HG02610 (cell line): ENCODE results near the gene PPP1R26.
"Not testable (repeated sequence)": the region's sequence is repeated elsewhere in the genome, so short reads cannot be mapped to it uniquely, and the experiment has no call there.

ENCODE experiments used
- ATAC-seq: cut with Tn5 transposase; IDR thresholded peaks from one replicate; pipeline ENCODE4 v1.9.1; 2021; ENCODE audit warnings: mild to moderate bottlenecking, moderate library complexity; ENCODE audit not compliant: unreplicated experiment

The PPP1R26 gene

GRCh38 chr9:135458478-135458877, 21.1 kb upstream of the PPP1R26 start:
- ATAC-seq = not testable (repeated sequence)

- ATAC-seq = no peak
Measured at GRCh38 chr9:135461936-135462335, 17.6 kb upstream of the PPP1R26 start.

GRCh38 chr9:135463140-135463539, 16.4 kb upstream of the PPP1R26 start:
- no peak for ATAC-seq

DNA sequence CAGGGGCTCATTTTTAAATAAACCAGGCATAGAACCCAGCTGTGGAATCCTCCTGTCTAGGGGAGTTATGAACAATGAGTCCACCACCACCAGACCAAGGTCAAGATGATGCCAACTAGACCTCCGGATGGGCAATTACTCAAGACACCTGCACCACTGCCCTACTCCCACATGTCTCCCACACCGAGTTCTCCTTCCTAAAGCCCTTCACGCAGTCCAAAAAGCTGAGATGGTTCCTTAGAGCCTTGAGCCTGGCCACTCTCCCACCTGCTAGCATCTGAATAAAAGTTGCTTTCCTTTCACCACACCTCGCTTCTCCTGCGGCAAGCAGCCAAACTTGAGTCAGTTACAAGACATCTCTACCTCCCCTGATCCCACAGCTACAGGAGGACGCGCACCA, 15.4 kb upstream of the PPP1R26 start:
- ATAC-seq = no peak

DNA sequence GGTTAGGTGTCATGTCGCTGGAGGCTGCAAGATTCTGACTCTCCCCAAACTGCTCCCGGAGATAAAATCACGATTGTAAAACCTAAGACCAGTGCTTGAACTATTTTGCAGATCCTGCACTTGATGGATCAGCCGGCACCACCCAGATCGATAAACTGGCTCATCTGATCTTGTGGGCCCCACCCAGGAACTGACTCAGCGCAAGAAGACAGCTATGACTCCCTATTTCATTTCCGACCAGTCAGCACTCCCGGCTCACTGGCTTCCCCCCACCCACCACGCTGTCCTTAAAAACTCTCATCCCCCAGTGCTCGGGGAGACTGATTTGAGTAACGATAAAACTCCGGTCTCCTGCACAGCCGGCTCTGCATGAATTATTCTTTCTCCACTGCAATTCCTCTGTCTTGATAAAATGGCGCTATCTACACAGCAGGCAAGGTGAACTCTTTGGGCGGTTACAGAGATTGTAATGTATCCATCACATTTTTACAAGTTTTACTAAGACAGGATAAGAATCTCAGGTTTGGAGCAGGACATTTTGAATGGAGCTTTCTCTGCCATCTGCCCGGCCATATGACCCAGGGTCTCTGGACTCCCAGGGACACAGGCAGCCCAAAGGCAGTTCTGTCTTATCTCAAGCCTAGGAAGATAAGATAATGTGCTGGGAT, 10.6 kb upstream of the PPP1R26 start:
- ATAC-seq = no peak

GRCh38 chr9:135471791-135472640, 7.6 kb upstream of the PPP1R26 start:
- no peak for ATAC-seq

GRCh38 chr9:135473972-135474543, 5.5 kb upstream of the PPP1R26 start:
- ATAC-seq = no peak

DNA sequence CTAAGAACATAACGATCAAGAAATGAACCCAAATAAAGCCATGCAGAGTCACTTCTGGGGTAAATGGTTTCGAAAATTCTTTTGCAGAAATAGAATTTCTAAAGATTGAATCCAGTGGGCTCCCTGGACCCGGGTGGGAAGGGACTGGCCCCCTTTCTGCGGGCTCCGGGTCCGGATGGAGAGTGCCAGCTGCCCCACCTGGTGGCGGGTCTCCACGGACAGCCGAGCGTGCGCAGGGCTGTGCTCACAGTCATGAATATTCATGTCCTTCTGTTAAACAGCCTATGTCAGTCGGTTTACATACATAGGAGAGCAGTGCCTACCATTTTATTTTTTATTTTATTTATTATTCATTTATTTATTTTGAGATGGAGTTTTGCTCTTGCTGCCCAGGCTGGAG, 4.7 kb upstream of the PPP1R26 start:
- ATAC-seq = no peak

DNA sequence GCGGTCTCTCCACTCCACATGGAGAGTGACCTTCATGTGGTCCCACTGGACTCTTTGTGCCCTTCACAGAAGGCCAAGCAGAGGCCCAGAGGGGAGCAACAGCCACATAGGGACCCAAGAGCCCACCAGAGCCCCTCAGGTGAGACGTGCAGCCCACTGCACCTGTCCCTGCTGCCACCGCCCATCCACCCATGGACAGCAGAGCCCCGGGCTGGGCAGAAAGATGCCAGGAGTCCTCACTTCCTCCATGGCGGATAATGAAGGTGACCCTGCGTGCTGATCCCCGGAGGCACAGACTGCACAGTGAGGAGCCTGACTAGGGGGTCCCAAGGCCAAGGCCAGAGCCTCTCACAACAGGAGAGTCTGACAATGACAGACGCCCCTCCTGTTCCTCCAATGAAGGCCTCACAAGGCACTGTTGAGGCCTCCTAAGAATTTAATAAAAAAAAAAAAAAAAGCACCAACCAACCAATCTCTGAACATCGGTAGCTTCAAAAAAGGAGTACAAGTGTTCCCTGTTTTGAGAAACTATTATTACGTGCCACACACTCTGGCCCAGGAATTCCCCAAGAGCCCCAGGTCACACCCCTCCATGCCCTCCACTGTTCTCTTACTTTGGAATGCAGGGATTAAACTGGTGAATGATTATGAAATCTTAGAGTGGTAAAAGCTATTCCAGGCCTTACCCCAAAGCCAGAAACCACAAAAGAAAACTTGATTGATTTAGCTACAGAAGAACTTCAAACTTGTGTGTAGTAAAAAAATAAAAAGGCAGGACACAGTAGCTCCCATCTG, 2.8 kb upstream of the PPP1R26 start:
- no peak for ATAC-seq

GRCh38 chr9:135478191-135478590, 1.4 kb upstream of the PPP1R26 start:
- no peak for ATAC-seq

DNA sequence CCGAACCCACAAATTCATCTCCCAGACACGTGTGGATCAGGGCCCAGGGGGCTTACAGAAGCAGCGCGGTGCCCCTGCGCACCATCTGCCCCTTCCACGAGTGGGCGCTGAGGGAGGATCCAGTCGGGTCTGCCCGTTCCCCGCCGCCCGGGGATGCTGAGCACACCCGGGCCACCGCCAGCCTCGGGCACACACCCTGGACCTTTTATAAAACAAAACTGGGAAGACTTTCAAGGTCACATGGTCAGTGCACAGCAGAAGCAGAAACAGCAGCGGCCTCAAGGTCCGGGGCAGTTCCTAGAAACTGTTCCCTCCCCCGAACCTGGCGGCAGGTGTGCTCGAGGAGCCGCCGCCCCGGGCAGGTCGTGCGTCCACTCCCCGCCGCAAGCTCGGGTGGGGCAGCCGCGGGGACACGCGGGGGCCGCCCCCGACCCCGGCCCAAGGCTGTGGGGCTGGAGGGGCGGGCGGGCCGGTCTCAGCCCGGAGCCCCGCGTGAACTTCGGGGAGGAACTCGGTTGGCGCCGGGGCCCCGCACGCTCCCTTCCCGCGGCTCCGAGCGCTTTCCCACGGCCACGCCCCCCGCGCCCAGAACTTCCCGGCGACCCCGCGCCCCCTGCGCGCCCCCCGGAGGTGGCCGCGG, 633 bp upstream of the PPP1R26 start:
- no peak for ATAC-seq

- ATAC-seq = no peak
Measured at GRCh38 chr9:135480071-135480939, 723 bp downstream of the PPP1R26 start.

- ATAC-seq = no peak
Measured at GRCh38 chr9:135480940-135481310, 1.3 kb downstream of the PPP1R26 start.

DNA sequence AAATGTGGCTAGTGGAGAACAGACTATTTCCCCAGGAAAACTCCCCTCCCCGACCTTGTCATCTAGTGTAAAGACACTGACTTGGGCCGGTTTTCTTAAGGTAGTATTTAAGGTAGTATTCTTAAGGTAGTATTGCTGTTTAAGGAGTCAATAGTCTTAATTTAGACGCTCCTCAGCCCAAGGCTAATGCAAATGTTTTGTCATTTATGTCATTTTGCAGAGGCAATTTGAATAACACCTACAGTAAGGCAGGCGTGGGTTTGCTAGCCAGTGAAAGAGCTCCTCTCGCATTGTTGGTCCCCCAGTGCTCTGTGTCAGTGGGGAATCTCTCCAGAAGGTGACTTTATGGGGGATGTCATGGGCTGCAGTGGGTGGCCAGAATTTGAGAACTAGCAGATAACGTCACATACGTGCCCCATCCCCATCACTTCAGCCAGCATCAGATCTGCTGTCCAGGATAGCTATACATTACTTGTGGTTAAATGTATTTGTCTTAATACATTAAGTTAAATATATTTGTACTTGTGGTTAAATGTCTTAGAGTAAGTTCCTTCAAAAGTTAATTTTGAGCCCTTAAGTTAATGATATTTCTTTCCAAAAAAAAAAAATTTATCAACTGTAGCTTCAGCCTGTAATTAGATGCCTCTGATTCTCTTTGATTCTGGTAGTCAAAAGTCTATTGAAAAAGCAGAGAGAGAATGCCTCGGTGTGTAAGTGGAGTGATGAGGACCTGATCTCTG, 2.6 kb downstream of the PPP1R26 start:
- no peak for ATAC-seq

DNA sequence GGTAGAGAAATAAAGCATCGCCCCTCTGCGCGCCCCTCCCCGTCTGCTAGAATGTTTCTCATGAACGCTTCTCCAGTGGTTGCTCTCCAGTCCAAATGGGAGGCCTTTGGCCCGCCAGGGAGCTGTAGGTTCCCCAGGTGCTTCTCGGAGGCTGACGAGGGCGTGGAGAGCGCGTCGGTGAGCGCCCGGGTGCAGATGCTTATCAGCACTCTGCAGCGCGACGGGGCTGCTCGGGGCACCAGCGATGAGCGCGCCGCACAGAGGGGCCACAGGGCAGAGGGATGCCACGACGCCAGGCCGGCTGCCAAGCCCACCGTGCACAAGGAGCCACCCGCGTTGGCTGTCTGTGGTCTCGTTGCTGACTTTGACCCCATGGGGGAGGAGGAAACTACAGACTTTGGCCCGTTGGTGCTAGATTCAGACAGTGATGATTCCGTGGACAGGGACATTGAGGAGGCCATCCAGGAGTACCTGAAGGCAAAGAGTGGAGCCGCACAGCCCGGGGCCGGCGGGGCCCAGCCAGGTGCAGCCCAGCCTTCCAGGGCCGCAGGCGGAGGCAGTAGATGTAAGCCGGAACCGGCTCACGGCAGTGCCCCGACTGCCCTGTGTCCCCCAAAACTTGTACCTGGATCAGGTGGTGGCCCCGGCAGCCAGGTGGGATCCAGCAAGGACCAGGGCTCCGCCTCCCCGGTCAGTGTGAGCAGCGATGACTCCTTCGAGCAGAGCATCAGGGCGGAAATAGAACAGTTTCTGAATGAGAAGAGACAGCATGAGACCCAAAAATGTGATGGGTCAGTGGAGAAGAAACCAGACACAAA, 5.1 kb downstream of the PPP1R26 start:
- ATAC-seq = no peak

DNA sequence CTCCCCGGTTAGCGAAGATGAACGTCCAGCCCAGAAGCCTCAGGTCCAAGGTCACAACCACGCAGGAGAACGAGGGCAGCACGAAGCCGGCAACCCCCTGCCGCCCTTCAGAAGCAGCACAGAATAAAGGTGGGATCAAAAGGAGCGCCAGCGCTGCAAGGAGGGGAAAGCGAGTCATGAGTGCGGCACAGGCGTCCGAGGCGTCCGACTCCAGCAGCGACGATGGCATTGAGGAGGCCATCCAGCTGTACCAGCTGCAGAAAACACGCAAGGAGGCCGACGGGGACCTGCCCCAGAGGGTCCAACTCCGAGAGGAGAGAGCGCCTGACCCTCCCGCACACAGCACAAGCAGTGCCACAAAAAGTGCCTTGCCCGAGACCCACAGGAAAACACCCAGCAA, 5.8 kb downstream of the PPP1R26 start:
- no peak for ATAC-seq

DNA sequence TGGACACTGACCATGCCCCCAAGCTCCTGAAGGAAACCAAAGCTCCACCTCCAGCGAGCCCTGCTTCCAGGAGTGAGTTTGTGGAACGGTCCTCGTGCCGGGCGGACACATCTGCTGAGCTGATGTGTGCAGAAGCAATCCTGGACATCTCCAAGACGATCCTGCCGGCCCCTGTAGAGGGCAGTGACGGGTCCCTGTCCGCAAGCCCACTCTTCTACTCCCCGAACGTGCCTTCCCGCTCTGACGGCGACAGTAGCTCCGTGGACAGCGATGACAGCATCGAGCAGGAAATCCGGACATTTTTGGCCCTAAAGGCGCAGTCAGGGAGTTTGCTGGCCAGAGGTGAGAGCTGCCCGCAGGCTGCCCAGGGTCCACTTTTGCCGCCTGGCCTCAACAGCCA, 6.2 kb downstream of the PPP1R26 start:
- no peak for ATAC-seq
